B cell (primary cell): ENCODE measurements around the gene USP48. TPM values are rescaled to one million over a fixed set of nuclear protein-coding genes. Genes with fewer than 3 reads are reported as not detected.

Experiments
- ATAC-seq: fragments of 200-7000 bp; cut with Tn5 transposase; one replicate; pipeline ENCODE4 v1.10.0; 2021; ENCODE audit warnings: low read depth, mild to moderate bottlenecking, moderate number of reproducible peaks, moderate library complexity
- CTCF ChIA-PET: fragments of 350-600 bp; sonication (Branson Sonifier 250); formaldehyde crosslinking; loops from one replicate; lab custom pipeline; 2021; ENCODE audit warnings: antibody characterized with exemption, inconsistent platforms; lab: Charles Lee
- POLR2A ChIA-PET: fragments of 350-600 bp; sonication (Branson Sonifier 250); formaldehyde crosslinking; loops from one replicate; lab custom pipeline; 2021; ENCODE audit warnings: antibody characterized with exemption; lab: Charles Lee
- DNase-seq: peaks from one replicate; pipeline ENCODE4 v3.0.0; 2013
- H2AFZ ChIP-seq: 2 replicates; pipeline ENCODE4 v1.6.1; 2012; ENCODE audit warnings: mild to moderate bottlenecking, low read depth, low read length; ENCODE audit not compliant: insufficient read depth, poor library complexity, severe bottlenecking
- H3K27ac ChIP-seq, 2 donors: 1 replicate in 1 of 2; 2 replicates in 1 of 2; pipeline ENCODE4 v1.5.1; 2012 to 2013; ENCODE audit warnings: low read length in 2 of 2, mild to moderate bottlenecking in 2 of 2, moderate library complexity in 1 of 2
- H3K27me3 ChIP-seq, 4 experiments: fragments of 200-600 bp in 1 of 4; sonication (generic) in 1 of 4; replicated peaks in 1 of 4; 1 replicate in 2 of 4; 2 replicates in 2 of 4; pipeline versions ENCODE4 v1.6.1 to v1.7.0; 2013 to 2016; ENCODE audit warnings: low read length in 3 of 4, mild to moderate bottlenecking in 2 of 4, mixed read lengths in 1 of 4, moderate library complexity in 1 of 4; ENCODE audit not compliant: insufficient read depth in 4 of 4, control insufficient read depth in 3 of 4; ENCODE audit errors: control extremely low read depth in 1 of 4
- H3K36me3 ChIP-seq, 2 experiments: replicated peaks in 1 of 2; 1 replicate in 1 of 2; 2 replicates in 1 of 2; pipeline versions ENCODE4 v1.6.1 to v1.7.1; 2013; ENCODE audit warnings: low read length in 1 of 2; ENCODE audit not compliant: insufficient read depth in 2 of 2, control insufficient read depth in 1 of 2; ENCODE audit errors: control extremely low read depth in 1 of 2, extremely low read depth in 1 of 2
- H3K4me1 ChIP-seq, 2 donors: fragments of 200-600 bp in 1 of 2; sonication (generic) in 1 of 2; 1 replicate in 1 of 2; 2 replicates in 1 of 2; pipeline versions ENCODE4 v1.5.1 to v1.6.1; 2013 to 2017; ENCODE audit warnings: low read length in 2 of 2; ENCODE audit not compliant: control insufficient read depth in 2 of 2, insufficient read depth in 2 of 2
- H3K4me2 ChIP-seq: replicated peaks from 2 replicates; pipeline ENCODE3; 2012; ENCODE audit warnings: mild to moderate bottlenecking, low read depth, low read length; ENCODE audit not compliant: poor library complexity, severe bottlenecking
- H3K4me3 ChIP-seq, 5 experiments: fragments of 200-600 bp in 1 of 5; sonication (generic) in 1 of 5; 1 replicate in 3 of 5; 2 replicates in 2 of 5; pipeline versions ENCODE4 v1.5.1 to v1.7.0; 2011 to 2016; ENCODE audit warnings: low read length in 4 of 5, mild to moderate bottlenecking in 4 of 5, low read depth in 2 of 5, control low read depth in 1 of 5, moderate library complexity in 1 of 5; ENCODE audit not compliant: insufficient read depth in 1 of 5; ENCODE audit errors: control extremely low read depth in 1 of 5, extremely low read depth in 1 of 5
- H3K79me2 ChIP-seq: fragments of 200-600 bp; sonication (generic); one replicate; pipeline ENCODE4 v1.6.0; 2016; ENCODE audit warnings: low read length; ENCODE audit not compliant: control insufficient read depth, insufficient read depth
- H3K9ac ChIP-seq: fragments of 200-600 bp; sonication (generic); 2 replicates; pipeline ENCODE4 v1.6.1; 2017; ENCODE audit warnings: mild to moderate bottlenecking, low read length, moderate library complexity
- H3K9me3 ChIP-seq, 3 donors: one replicate each; pipeline versions ENCODE4 v1.6.1 to v1.7.1; 2013; ENCODE audit warnings: low read length in 2 of 3; ENCODE audit not compliant: control insufficient read depth in 2 of 3, insufficient read depth in 1 of 3; ENCODE audit errors: control extremely low read depth in 1 of 3
- H4K20me1 ChIP-seq: 2 replicates; pipeline ENCODE4 v1.6.0; 2012; ENCODE audit warnings: mild to moderate bottlenecking, low read length; ENCODE audit not compliant: insufficient read depth, control insufficient read depth, poor library complexity, severe bottlenecking
- H3K27ac Mint-ChIP-seq: one replicate; pipeline ENCODE4 v1.8.0; 2021; ENCODE audit warnings: mixed read lengths
- H3K27me3 Mint-ChIP-seq: one replicate; pipeline ENCODE4 v1.8.0; 2021; ENCODE audit warnings: mixed read lengths
- H3K4me1 Mint-ChIP-seq: one replicate; pipeline ENCODE4 v1.8.0; 2021; ENCODE audit warnings: mixed read lengths
- H3K4me3 Mint-ChIP-seq: one replicate; pipeline ENCODE4 v1.8.0; 2021; ENCODE audit warnings: mixed read lengths
- H3K9me3 Mint-ChIP-seq: one replicate; pipeline ENCODE4 v1.8.0; 2022; ENCODE audit warnings: mixed read lengths; ENCODE audit not compliant: insufficient read depth
- EZH2 ChIP-seq: IDR thresholded peaks from 2 replicates; pipeline ENCODE4 v1.6.1; 2012; ENCODE audit warnings: borderline replicate concordance, low read depth, mild to moderate bottlenecking, moderate library complexity, low read length; ENCODE audit not compliant: insufficient read depth, poor library complexity, severe bottlenecking
- WGBS: methylation state at CpG from one replicate; pipeline ENCODE4 v1.1.5; 2013; ENCODE audit warnings: missing lambda C conversion rate; ENCODE audit not compliant: insufficient coverage; 5-methylcytosine and 5-hydroxymethylcytosine counted together
- intact Hi-C: fragments of 100-400 bp; cut with micrococcal nuclease; formaldehyde crosslinking; loops from one replicate; pipeline ENCODE4 v1.10.0; 2022
- polyA plus RNA-seq: library from polyadenylated mRNA; depleted of rRNA; stranded (reverse); fragments of >200 nt; gene quantifications from 2 replicates; pipeline ENCODE4 v1.2.3, GENCODE V29; 2012
- total RNA-seq, 2 donors: library from RNA; stranded (reverse); fragments of 120-200 nt in 1 of 2; gene quantifications; 1 replicate in 1 of 2; 2 replicates in 1 of 2; pipeline versions ENCODE4 v1.2.3 to v1.2.4, GENCODE V29; 2013 to 2022
- TF ChIP-seq, protein P1 (sequence below): fragments of 200-600 bp; IDR thresholded peaks from one replicate; pipeline ENCODE4 v1.8.0; 2022; ENCODE audit warnings: antibody characterized with exemption, mild to moderate bottlenecking

Gene USP48
- total and polyA plus RNA-seq, 2 donors (not counting 1 experiment from before 2014, with no cell fraction given) = 21.2 to 135 TPM

DNA sequence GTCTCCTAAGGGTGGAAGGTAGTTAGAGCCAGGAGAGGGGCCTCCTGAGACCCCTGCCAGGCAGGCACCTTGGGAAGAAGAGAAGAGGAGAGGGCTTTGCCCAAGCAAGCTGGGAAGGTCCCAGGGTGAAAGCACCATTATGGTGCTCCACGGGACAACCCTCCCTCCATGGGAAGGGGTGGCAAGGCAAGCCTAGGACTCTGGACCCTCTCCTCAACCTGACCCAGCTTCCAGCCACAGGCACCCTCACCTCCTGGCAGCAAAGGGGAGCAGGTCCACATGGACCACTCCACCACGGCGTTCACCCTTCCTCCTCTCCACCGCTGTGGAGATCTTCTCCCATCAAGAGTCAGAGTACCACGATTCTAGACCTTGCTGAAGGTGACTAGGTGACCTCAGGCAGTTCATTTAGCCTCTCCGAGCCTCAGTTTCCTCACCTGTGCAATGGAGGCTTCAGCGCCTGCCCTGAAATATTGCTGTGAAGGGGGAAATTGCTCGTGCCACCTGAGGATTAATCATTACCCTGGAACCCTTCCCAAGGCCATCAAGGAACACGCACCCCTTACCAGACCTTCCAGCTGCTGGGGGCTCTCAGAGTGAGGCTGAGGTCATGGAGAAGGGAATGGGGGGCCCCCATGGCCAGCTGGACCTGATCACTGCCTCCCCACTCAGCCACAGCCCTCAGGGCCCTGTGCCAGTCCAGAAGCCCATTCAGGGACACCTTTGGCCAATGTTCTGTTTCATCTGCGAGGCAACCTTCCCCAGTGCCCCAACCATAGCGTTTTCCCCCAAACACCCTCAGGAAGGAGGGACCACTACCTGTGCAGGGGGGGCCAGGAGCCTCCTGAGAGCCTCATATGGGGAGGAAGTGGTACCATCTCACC, 115.4 kb downstream of the USP48 start:
- no peak overlapping the region for H3K4me3 Mint-ChIP-seq

More for the DNA sequence above, 115.4 kb downstream of the USP48 start:
- H3K27ac ChIP-seq = no peak overlapping the region
- ChIA-PET CTCF (no interaction called here), POLR2A (no interaction called here)
- H3K9me3 ChIP-seq = peaks cover 0 to 22% (median 0%) of the 10 kb centered on the region in 3 donors
- H3K9ac ChIP-seq = no peak overlapping the region
- Mint-ChIP-seq H3K27me3 (peaks cover 33% of the 10 kb centered on the region), H3K9me3 (no peaks in the 10 kb centered on the region), H3K4me1 (peaks cover 23% of the 10 kb centered on the region), H3K27ac (no peak overlapping the region)
- ATAC-seq = no peak
- H3K4me3 ChIP-seq = no peak overlapping the region
- 76% methylated on average over 7 of the region's 11 CpGs for WGBS
- no peak for TF ChIP-seq EZH2
- TF ChIP-seq, protein P1, sequence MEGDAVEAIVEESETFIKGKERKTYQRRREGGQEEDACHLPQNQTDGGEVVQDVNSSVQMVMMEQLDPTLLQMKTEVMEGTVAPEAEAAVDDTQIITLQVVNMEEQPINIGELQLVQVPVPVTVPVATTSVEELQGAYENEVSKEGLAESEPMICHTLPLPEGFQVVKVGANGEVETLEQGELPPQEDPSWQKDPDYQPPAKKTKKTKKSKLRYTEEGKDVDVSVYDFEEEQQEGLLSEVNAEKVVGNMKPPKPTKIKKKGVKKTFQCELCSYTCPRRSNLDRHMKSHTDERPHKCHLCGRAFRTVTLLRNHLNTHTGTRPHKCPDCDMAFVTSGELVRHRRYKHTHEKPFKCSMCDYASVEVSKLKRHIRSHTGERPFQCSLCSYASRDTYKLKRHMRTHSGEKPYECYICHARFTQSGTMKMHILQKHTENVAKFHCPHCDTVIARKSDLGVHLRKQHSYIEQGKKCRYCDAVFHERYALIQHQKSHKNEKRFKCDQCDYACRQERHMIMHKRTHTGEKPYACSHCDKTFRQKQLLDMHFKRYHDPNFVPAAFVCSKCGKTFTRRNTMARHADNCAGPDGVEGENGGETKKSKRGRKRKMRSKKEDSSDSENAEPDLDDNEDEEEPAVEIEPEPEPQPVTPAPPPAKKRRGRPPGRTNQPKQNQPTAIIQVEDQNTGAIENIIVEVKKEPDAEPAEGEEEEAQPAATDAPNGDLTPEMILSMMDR = no peak
- DNase-seq = no peak
- intact Hi-C loops = no loop called here
- no peaks in the 10 kb centered on the region for H4K20me1 ChIP-seq
- H2AFZ ChIP-seq = no peak overlapping the region
- H3K27me3 ChIP-seq = peaks cover 0 to 67% (median 24%) of the 10 kb centered on the region in 4 experiments
- H3K79me2 ChIP-seq = no peaks in the 10 kb centered on the region
- peak overlapping the region; percentile 82 for H3K4me2 ChIP-seq
- H3K36me3 ChIP-seq = no peaks in the 10 kb centered on the region
- peaks cover 25 to 29% of the 10 kb centered on the region in 2 donors for H3K4me1 ChIP-seq
